SK-N-SH (cell line): ENCODE measurements around the gene DUXB. TPM values are rescaled to one million over a fixed set of nuclear protein-coding genes. Genes with fewer than 3 reads are reported as not detected.

Source experiments
- CTCF ChIA-PET: fragments of 300-600, 350-600 bp; formaldehyde crosslinking; extraction: SDS; loops from one replicate; lab custom pipeline; 2021; lab: Yijun Ruan, JAX
- POLR2A ChIA-PET: fragments of 350-600 bp; sonication (Branson Sonifier 250); formaldehyde crosslinking; extraction: SDS; loops from one replicate; lab custom pipeline; 2020; ENCODE audit warnings: antibody characterized with exemption, inconsistent platforms; lab: Yijun Ruan, JAX
- DNase-seq: peaks from one replicate; pipeline ENCODE4 v3.0.0; 2012
- H2AFZ ChIP-seq: fragments of 200-600 bp; sonication (generic); 2 replicates; pipeline ENCODE4 v1.8.1; 2016; ENCODE audit warnings: antibody characterized with exemption, mild to moderate bottlenecking, low read depth
- H3F3A ChIP-seq: fragments of 200-600 bp; sonication (generic); replicated peaks from 2 replicates; pipeline ENCODE3; 2016; ENCODE audit warnings: antibody characterized with exemption, mild to moderate bottlenecking; ENCODE audit not compliant: insufficient read depth
- H3K27ac ChIP-seq, 2 experiments: fragments of 200-500 bp in 1 of 2; fragments of 200-600 bp in 1 of 2; sonication (Bioruptor generic) in 1 of 2; sonication (generic), shearing (Covaris generic) in 1 of 2; 2 replicates each; pipeline versions ENCODE4 v1.5.1 to v1.6.1; 2014 to 2016; ENCODE audit warnings: low read depth in 2 of 2, inconsistent platforms in 1 of 2, low read length in 1 of 2, mild to moderate bottlenecking in 1 of 2, mixed read lengths in 1 of 2
- H3K27me3 ChIP-seq: fragments of 200-600 bp; sonication (generic), shearing (Covaris generic); 2 replicates; pipeline ENCODE4 v1.6.1; 2016; ENCODE audit warnings: mixed run types; ENCODE audit not compliant: insufficient read depth
- H3K36me3 ChIP-seq, 2 experiments: fragments of 200-500 bp in 1 of 2; fragments of 200-600 bp in 1 of 2; sonication (Bioruptor generic) in 1 of 2; sonication (generic) in 1 of 2; replicated peaks in 1 of 2; 2 replicates each; pipeline versions ENCODE3 to v1.5.1; 2014 to 2016; ENCODE audit warnings: low read length in 1 of 2, mild to moderate bottlenecking in 1 of 2; ENCODE audit not compliant: insufficient read depth in 2 of 2, control insufficient read depth in 1 of 2
- H3K4me1 ChIP-seq, 2 experiments: fragments of 200-500 bp in 1 of 2; fragments of 200-600 bp in 1 of 2; sonication (Bioruptor generic) in 1 of 2; sonication (generic), shearing (Covaris generic) in 1 of 2; 2 replicates each; pipeline versions ENCODE4 v1.5.1 to v1.6.1; 2014 to 2016; ENCODE audit warnings: low read depth in 1 of 2, low read length in 1 of 2, mixed run types in 1 of 2; ENCODE audit not compliant: insufficient read depth in 2 of 2, control insufficient read depth in 1 of 2
- H3K4me2 ChIP-seq: fragments of 200-600 bp; sonication (generic), shearing (Covaris generic); 2 replicates; pipeline ENCODE4 v1.6.1; 2017; ENCODE audit warnings: mixed run types
- H3K4me3 ChIP-seq, 2 experiments: fragments of 200-500 bp in 1 of 2; fragments of 200-600 bp in 1 of 2; sonication (Bioruptor generic) in 1 of 2; sonication (generic), shearing (Covaris generic) in 1 of 2; 2 replicates each; pipeline versions ENCODE4 v1.5.1 to v1.8.1; 2014 to 2016; ENCODE audit warnings: low read depth in 2 of 2, inconsistent platforms in 1 of 2, low read length in 1 of 2, mild to moderate bottlenecking in 1 of 2, mixed read lengths in 1 of 2, moderate library complexity in 1 of 2
- H3K79me2 ChIP-seq: fragments of 200-600 bp; sonication (generic); 2 replicates; pipeline ENCODE4 v1.8.1; 2017; ENCODE audit warnings: mild to moderate bottlenecking; ENCODE audit not compliant: insufficient read depth
- H3K9ac ChIP-seq: fragments of 200-600 bp; sonication (generic); 2 replicates; pipeline ENCODE4 v1.6.1; 2017; ENCODE audit warnings: mixed run types
- H3K9me2 ChIP-seq: fragments of 200-600 bp; sonication (generic); 2 replicates; pipeline ENCODE4 v1.6.1; 2017; ENCODE audit warnings: mixed run types
- H3K9me3 ChIP-seq: fragments of 200-600 bp; sonication (generic); 2 replicates; pipeline ENCODE4 v1.6.1; 2017; ENCODE audit warnings: mixed run types, mild to moderate bottlenecking, moderate library complexity
- H4K20me1 ChIP-seq: fragments of 200-600 bp; sonication (generic); 2 replicates; pipeline ENCODE4 v1.6.1; 2017; ENCODE audit warnings: mild to moderate bottlenecking, mixed run types; ENCODE audit not compliant: insufficient read depth
- CHD2 ChIP-seq: fragments of 150-350 bp; IDR thresholded peaks from 2 replicates; pipeline ENCODE4 v1.6.1; 2018; ENCODE audit warnings: low read length; ENCODE audit not compliant: partially characterized antibody
- ELF1 ChIP-seq: IDR thresholded peaks from 2 replicates; pipeline ENCODE4 v1.4.0; 2012
- EP300 ChIP-seq, 2 experiments: IDR thresholded peaks; 2 replicates each; pipeline versions ENCODE4 v1.4.0 to v1.6.1; 2012; ENCODE audit warnings: borderline replicate concordance in 1 of 2, low read depth in 1 of 2, low read length in 1 of 2
- EZH2phosphoT487 ChIP-seq: fragments of 200-600 bp; sonication (generic); IDR thresholded peaks from 2 replicates; pipeline ENCODE4 v1.6.1; 2017; ENCODE audit warnings: low read depth, mixed run types, mild to moderate bottlenecking, antibody characterized with exemption, moderate library complexity, borderline replicate concordance
- FOSL2 ChIP-seq: IDR thresholded peaks from 2 replicates; pipeline ENCODE4 v1.4.0; 2012; ENCODE audit warnings: low read depth, mild to moderate bottlenecking, moderate library complexity, borderline replicate concordance
- GABPA ChIP-seq: IDR thresholded peaks from 2 replicates; pipeline ENCODE4 v1.4.0; 2012; ENCODE audit warnings: low read depth, mild to moderate bottlenecking
- GATA2 ChIP-seq: sonication (generic); formaldehyde crosslinking; IDR thresholded peaks from 2 replicates; pipeline ENCODE4 v1.5.0; 2020; ENCODE audit warnings: mild to moderate bottlenecking, missing genetic modification reagents
- MEF2A ChIP-seq: IDR thresholded peaks from 2 replicates; pipeline ENCODE4 v1.4.0; 2012; ENCODE audit warnings: low read depth, borderline replicate concordance
- NRF1 ChIP-seq: IDR thresholded peaks from 2 replicates; pipeline ENCODE4 v1.6.1; 2012; ENCODE audit warnings: low read depth, mild to moderate bottlenecking, low read length
- POLR2AphosphoS5 ChIP-seq: IDR thresholded peaks from 2 replicates; pipeline ENCODE4 v1.6.1; 2012; ENCODE audit warnings: low read depth, low read length
- RAD21 ChIP-seq: IDR thresholded peaks from 2 replicates; pipeline ENCODE4 v1.6.1; 2012; ENCODE audit warnings: mild to moderate bottlenecking, low read length
- RCOR1 ChIP-seq: fragments of 150-350 bp; IDR thresholded peaks from 2 replicates; pipeline ENCODE4 v1.6.1; 2017; ENCODE audit warnings: antibody characterized with exemption, low read length
- RFX5 ChIP-seq: IDR thresholded peaks from 2 replicates; pipeline ENCODE4 v1.6.1; 2012; ENCODE audit warnings: mild to moderate bottlenecking, improper control_type of control experiment, low read length
- RXRA ChIP-seq: IDR thresholded peaks from 2 replicates; pipeline ENCODE4 v1.4.0; 2012; ENCODE audit warnings: low read depth, mild to moderate bottlenecking, borderline replicate concordance
- SMC3 ChIP-seq: IDR thresholded peaks from 2 replicates; pipeline ENCODE4 v1.6.1; 2012; ENCODE audit warnings: low read depth, low read length, improper control_type of control experiment
- TAF1 ChIP-seq: IDR thresholded peaks from 2 replicates; pipeline ENCODE4 v1.6.1; 2012; ENCODE audit warnings: low read depth, mild to moderate bottlenecking, low read length, moderate library complexity, borderline replicate concordance
- TCF12 ChIP-seq: IDR thresholded peaks from 2 replicates; pipeline ENCODE4 v1.4.0; 2012
- TEAD4 ChIP-seq: IDR thresholded peaks from 2 replicates; pipeline ENCODE4 v1.4.0; 2012; ENCODE audit warnings: mild to moderate bottlenecking, borderline replicate concordance; ENCODE audit not compliant: insufficient read depth
- YY1 ChIP-seq: IDR thresholded peaks from 2 replicates; pipeline ENCODE4 v1.4.0; 2012; ENCODE audit warnings: low read depth, mild to moderate bottlenecking
- WGBS: methylation state at CpG from one replicate; pipeline ENCODE4 v1.1.6; 2017; ENCODE audit warnings: low lambda C conversion rate; 5-methylcytosine and 5-hydroxymethylcytosine counted together
- polyA plus RNA-seq, 3 experiments: library from polyadenylated mRNA; depleted of rRNA; stranded (reverse); fragments of >200 nt; gene quantifications; 2 replicates each; pipeline ENCODE4 v1.2.3, GENCODE V29; 2012
- TF ChIP-seq, protein P1 (sequence below): IDR thresholded peaks from 2 replicates; pipeline ENCODE4 v1.4.0; 2012; ENCODE audit warnings: low read depth
- TF ChIP-seq, protein P2 (sequence below): fragments of 200-600 bp; sonication (generic); IDR thresholded peaks from 2 replicates; pipeline ENCODE4 v1.6.1; 2017; ENCODE audit warnings: antibody characterized with exemption, mild to moderate bottlenecking, moderate library complexity

The DUXB gene
- polyA plus RNA-seq, 1 of the 3 experiments (the other 2 are of a cell fraction), result not detected

- Histone ChIP-seq H3K4me1 (peaks cover 12 to 15% of the 10 kb centered on the region in 2 experiments; a peak in 2 of 4 replicates), H3K9me3 (no peaks in the 10 kb centered on the region), H3K27ac (peak overlapping the region; percentile 25 to 83; a peak in 3 of 4 replicates), H3K79me2 (peaks cover 65% of the 10 kb centered on the region), H3K27me3 (no peaks in the 10 kb centered on the region), H3K36me3 (peaks cover 41 to 45% of the 10 kb centered on the region in 2 experiments), H2AFZ (0 out of 2 replicates have a peak overlapping the region, but pooled peaks have one; percentile 8), H3K9ac (peak overlapping the region; percentile 19; the same call in 1 of the 2 replicates), H3K9me2 (no peaks in the 10 kb centered on the region), H3K4me3 (no peak overlapping the region), H4K20me1 (peaks cover 38% of the 10 kb centered on the region), H3K4me2 (peak overlapping the region; percentile 61), H3F3A (peaks cover 23% of the 10 kb centered on the region)
- 11% methylated on average over 1 of the region's 1 CpG for WGBS
- ChIA-PET POLR2A (no interaction called here), CTCF (no interaction called here)
- peak; percentile 30 for DNase-seq
- TF ChIP-seq, protein P1, sequence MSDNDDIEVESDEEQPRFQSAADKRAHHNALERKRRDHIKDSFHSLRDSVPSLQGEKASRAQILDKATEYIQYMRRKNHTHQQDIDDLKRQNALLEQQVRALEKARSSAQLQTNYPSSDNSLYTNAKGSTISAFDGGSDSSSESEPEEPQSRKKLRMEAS, result no peak
- TF ChIP-seq YY1 (no peak), EP300 (IDR thresholded peaks at IDR 0.05; ENCODE audit: borderline replicate concordance in 1 of 2, low read depth in 1 of 2, low read length in 1 of 2) (no peak), MEF2A (no peak), RCOR1 (no peak), TEAD4 (no peak), FOSL2 (no peak), TCF12 (peak; percentile 62), RXRA (no peak)
Observed at GRCh38 chr16:75653922-75654321, 47.3 kb downstream of the DUXB start.

DNA sequence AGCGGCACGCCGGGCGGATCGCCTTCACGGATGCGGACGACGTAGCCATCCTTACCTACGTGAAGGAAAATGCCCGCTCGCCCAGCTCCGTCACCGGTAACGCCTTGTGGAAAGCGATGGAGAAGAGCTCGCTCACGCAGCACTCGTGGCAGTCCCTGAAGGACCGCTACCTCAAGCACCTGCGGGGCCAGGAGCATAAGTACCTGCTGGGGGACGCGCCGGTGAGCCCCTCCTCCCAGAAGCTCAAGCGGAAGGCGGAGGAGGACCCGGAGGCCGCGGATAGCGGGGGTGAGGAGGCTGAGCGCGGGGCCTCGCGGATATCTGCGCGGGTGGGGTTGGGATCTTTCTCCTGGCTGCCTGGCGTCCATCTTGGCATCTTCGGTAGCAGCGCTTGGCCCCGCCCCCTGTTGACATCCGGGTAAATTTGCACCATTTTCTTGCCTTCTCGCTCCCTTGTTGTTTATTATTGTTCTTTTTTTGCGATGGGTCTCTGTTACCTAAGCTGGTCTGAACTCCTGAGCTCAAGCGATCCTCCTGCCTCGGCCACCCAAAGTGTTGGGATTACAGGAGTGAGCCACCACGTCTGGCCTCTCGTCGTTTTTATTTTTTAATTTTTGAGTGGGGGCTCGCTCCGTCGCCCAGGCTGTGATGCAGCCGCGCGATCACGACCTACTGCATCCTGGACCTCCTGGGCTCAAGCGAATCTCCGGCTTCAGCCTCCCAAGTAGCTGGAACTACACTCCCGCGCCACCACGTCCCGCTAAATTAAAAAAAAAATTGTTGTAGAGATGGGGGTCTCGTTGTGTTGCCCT lies 52.8 kb downstream of the DUXB start:
- peak overlapping the region; percentile 93 for H3K4me2 ChIP-seq
- WGBS, result under 1% methylated on average over 35 of the region's 62 CpGs
- peaks cover 18 to 20% of the 10 kb centered on the region in 2 experiments for H3K36me3 ChIP-seq
- H3K9me2 ChIP-seq, result no peaks in the 10 kb centered on the region
- ChIA-PET CTCF (interaction anchor here (0.7 to 1.4 kb wide), 4 partner anchors 27 to 409 kb away, joined by 3 read pairs; no protein-coding TSS in a partner anchor), POLR2A (interaction anchor here (0.6 to 1.4 kb wide), 2 partner anchors 18 to 174 kb away, joined by 3 to 7 read pairs; no protein-coding TSS in a partner anchor)
- H3K4me1 ChIP-seq, result peaks cover 9 to 21% of the 10 kb centered on the region in 2 experiments; a peak in 3 of 4 replicates
- H3K27ac ChIP-seq, result peak overlapping the region; percentile 72 to 92
- peak overlapping the region; percentile 88 to 90 for H3K4me3 ChIP-seq
- peaks cover 97% of the 10 kb centered on the region for H3K79me2 ChIP-seq
- H2AFZ ChIP-seq, result peak overlapping the region; percentile 91
- peak; percentile 85 for DNase-seq
- H4K20me1 ChIP-seq, result peaks cover 41% of the 10 kb centered on the region
- H3K9ac ChIP-seq, result peak overlapping the region; percentile 97
- no peaks in the 10 kb centered on the region for H3K9me3 ChIP-seq
- H3F3A ChIP-seq, result peaks cover 9% of the 10 kb centered on the region
- no peaks in the 10 kb centered on the region for H3K27me3 ChIP-seq
- TF ChIP-seq TCF12 (no peak), RFX5 (no peak), RAD21 (no peak), EZH2phosphoT487 (no peak), EP300 (IDR thresholded peaks at IDR 0.05; ENCODE audit: borderline replicate concordance in 1 of 2, low read depth in 1 of 2, low read length in 1 of 2) (no peak), POLR2AphosphoS5 (peak; percentile 52; the same call in 1 of the 2 replicates), RXRA (no peak), TEAD4 (no peak), CHD2 (no peak), GATA2 (no peak), MEF2A (no peak), NRF1 (no peak), TAF1 (no peak; the same call in 1 of the 2 replicates), ELF1 (no peak), GABPA (no peak), SMC3 (no peak)
- TF ChIP-seq, protein P1, result peak; percentile 7; the same call in 1 of the 2 replicates
- TF ChIP-seq, protein P2, sequence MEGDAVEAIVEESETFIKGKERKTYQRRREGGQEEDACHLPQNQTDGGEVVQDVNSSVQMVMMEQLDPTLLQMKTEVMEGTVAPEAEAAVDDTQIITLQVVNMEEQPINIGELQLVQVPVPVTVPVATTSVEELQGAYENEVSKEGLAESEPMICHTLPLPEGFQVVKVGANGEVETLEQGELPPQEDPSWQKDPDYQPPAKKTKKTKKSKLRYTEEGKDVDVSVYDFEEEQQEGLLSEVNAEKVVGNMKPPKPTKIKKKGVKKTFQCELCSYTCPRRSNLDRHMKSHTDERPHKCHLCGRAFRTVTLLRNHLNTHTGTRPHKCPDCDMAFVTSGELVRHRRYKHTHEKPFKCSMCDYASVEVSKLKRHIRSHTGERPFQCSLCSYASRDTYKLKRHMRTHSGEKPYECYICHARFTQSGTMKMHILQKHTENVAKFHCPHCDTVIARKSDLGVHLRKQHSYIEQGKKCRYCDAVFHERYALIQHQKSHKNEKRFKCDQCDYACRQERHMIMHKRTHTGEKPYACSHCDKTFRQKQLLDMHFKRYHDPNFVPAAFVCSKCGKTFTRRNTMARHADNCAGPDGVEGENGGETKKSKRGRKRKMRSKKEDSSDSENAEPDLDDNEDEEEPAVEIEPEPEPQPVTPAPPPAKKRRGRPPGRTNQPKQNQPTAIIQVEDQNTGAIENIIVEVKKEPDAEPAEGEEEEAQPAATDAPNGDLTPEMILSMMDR, result no peak
